Neural progenitor cell (in vitro differentiated cells): ENCODE results near the gene METTL21A. TPM values are rescaled to one million over a fixed set of nuclear protein-coding genes. Genes with fewer than 3 reads are reported as not detected.

Experiments used
- DNase-seq: peaks from one replicate; pipeline ENCODE4 v3.0.0-alpha.2; 2016; ENCODE audit warnings: low spot score
- H2AFZ ChIP-seq: fragments of 200-600 bp; sonication (generic); replicated peaks from 2 replicates; pipeline ENCODE4 v1.6.1; 2016; ENCODE audit warnings: antibody characterized with exemption
- H3F3A ChIP-seq: fragments of 200-600 bp; sonication (generic); 2 replicates; pipeline ENCODE4 v1.6.1; 2016; ENCODE audit warnings: antibody characterized with exemption, low read depth
- H3K27ac ChIP-seq: fragments of 200-600 bp; sonication (generic); 2 replicates; pipeline ENCODE4 v1.5.1; 2016; ENCODE audit warnings: mild to moderate bottlenecking
- H3K27me3 ChIP-seq: fragments of 200-600 bp; sonication (generic); 2 replicates; pipeline ENCODE4 v1.6.1; 2016; ENCODE audit warnings: mild to moderate bottlenecking, moderate library complexity
- H3K36me3 ChIP-seq: fragments of 200-600 bp; sonication (generic); 2 replicates; pipeline ENCODE4 v1.5.1; 2016
- H3K4me1 ChIP-seq: fragments of 200-600 bp; sonication (generic); 2 replicates; pipeline ENCODE4 v1.6.1; 2016; ENCODE audit warnings: mixed run types
- H3K4me2 ChIP-seq: fragments of 200-600 bp; sonication (generic); 2 replicates; pipeline ENCODE4 v1.6.1; 2016
- H3K4me3 ChIP-seq: fragments of 200-600 bp; sonication (generic); 2 replicates; pipeline ENCODE4 v1.5.1; 2016
- H3K79me2 ChIP-seq: fragments of 200-600 bp; sonication (generic); 2 replicates; pipeline ENCODE4 v1.6.1; 2016; ENCODE audit warnings: low read depth
- H3K9ac ChIP-seq: fragments of 200-600 bp; sonication (generic); 2 replicates; pipeline ENCODE4 v1.6.1; 2016
- H3K9me3 ChIP-seq: fragments of 200-600 bp; sonication (generic); 2 replicates; pipeline ENCODE4 v1.5.1; 2016; ENCODE audit warnings: low read depth
- H4K20me1 ChIP-seq: fragments of 200-600 bp; sonication (generic); 2 replicates; pipeline ENCODE4 v1.6.1; 2016; ENCODE audit warnings: low read depth
- H3K27ac Mint-ChIP-seq: 3 replicates; pipeline ENCODE4 v1.8.0; 2021; ENCODE audit warnings: mixed read lengths
- H3K27me3 Mint-ChIP-seq: 2 replicates; pipeline ENCODE4 v1.8.0; 2022; ENCODE audit warnings: low read depth, mild to moderate bottlenecking, inconsistent platforms, moderate library complexity, mixed read lengths; ENCODE audit not compliant: insufficient read depth
- H3K36me3 Mint-ChIP-seq: 3 replicates; pipeline ENCODE4 v1.8.0; 2021; ENCODE audit warnings: mixed read lengths
- H3K4me1 Mint-ChIP-seq: 3 replicates; pipeline ENCODE4 v1.8.0; 2021; ENCODE audit warnings: mixed read lengths
- H3K4me3 Mint-ChIP-seq: 3 replicates; pipeline ENCODE4 v1.8.0; 2021; ENCODE audit warnings: mild to moderate bottlenecking, moderate library complexity, mixed read lengths
- H3K9me3 Mint-ChIP-seq: 3 replicates; pipeline ENCODE4 v1.8.0; 2020; ENCODE audit warnings: mixed read lengths
- EZH2 ChIP-seq: fragments of 200-600 bp; sonication (generic); IDR thresholded peaks from 2 replicates; pipeline ENCODE4 v1.6.1; 2017; ENCODE audit warnings: antibody characterized with exemption, mild to moderate bottlenecking, moderate library complexity
- EZH2phosphoT487 ChIP-seq: fragments of 200-600 bp; sonication (generic); IDR thresholded peaks from 2 replicates; pipeline ENCODE4 v1.6.1; 2017; ENCODE audit warnings: antibody characterized with exemption
- total RNA-seq: library from RNA; depleted of rRNA; stranded (reverse); fragments of >200 nt; gene quantifications from 2 replicates; pipeline ENCODE4 v1.2.3, GENCODE V29; 2015; ENCODE audit warnings: low replicate concordance
- TF ChIP-seq, protein P1 (sequence below): fragments of 200-600 bp; sonication (generic); IDR thresholded peaks from 2 replicates; pipeline ENCODE4 v1.5.1; 2017; ENCODE audit warnings: antibody characterized with exemption, mild to moderate bottlenecking

Gene METTL21A
- total RNA-seq, 1 donor from 2014 or later: 65.2 TPM

GRCh38 chr2:207662203-207662602 lies 37.0 kb upstream of the METTL21A start:
- Histone ChIP-seq H3F3A (no peaks in the 10 kb centered on the region), H3K27ac (no peak overlapping the region), H4K20me1 (no peaks in the 10 kb centered on the region), H2AFZ (no peak overlapping the region), H3K27me3 (no peaks in the 10 kb centered on the region), H3K4me1 (no peaks in the 10 kb centered on the region), H3K4me2 (no peak overlapping the region), H3K79me2 (no peaks in the 10 kb centered on the region), H3K9ac (no peak overlapping the region), H3K36me3 (no peaks in the 10 kb centered on the region), H3K9me3 (no peaks in the 10 kb centered on the region), H3K4me3 (no peak overlapping the region)
- no peaks in the 10 kb centered on the region for H3K27me3 Mint-ChIP-seq
- no peaks in the 10 kb centered on the region for H3K9me3 Mint-ChIP-seq
- H3K27ac Mint-ChIP-seq: peak overlapping the region; percentile 79
- H3K4me3 Mint-ChIP-seq: no peak overlapping the region
- no peak for TF ChIP-seq EZH2
- TF ChIP-seq, protein P1, sequence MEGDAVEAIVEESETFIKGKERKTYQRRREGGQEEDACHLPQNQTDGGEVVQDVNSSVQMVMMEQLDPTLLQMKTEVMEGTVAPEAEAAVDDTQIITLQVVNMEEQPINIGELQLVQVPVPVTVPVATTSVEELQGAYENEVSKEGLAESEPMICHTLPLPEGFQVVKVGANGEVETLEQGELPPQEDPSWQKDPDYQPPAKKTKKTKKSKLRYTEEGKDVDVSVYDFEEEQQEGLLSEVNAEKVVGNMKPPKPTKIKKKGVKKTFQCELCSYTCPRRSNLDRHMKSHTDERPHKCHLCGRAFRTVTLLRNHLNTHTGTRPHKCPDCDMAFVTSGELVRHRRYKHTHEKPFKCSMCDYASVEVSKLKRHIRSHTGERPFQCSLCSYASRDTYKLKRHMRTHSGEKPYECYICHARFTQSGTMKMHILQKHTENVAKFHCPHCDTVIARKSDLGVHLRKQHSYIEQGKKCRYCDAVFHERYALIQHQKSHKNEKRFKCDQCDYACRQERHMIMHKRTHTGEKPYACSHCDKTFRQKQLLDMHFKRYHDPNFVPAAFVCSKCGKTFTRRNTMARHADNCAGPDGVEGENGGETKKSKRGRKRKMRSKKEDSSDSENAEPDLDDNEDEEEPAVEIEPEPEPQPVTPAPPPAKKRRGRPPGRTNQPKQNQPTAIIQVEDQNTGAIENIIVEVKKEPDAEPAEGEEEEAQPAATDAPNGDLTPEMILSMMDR: no peak
- no peak for TF ChIP-seq EZH2phosphoT487
- H3K36me3 Mint-ChIP-seq: no peaks in the 10 kb centered on the region
- H3K4me1 Mint-ChIP-seq: peaks cover 12% of the 10 kb centered on the region
- DNase-seq: no peak

DNA sequence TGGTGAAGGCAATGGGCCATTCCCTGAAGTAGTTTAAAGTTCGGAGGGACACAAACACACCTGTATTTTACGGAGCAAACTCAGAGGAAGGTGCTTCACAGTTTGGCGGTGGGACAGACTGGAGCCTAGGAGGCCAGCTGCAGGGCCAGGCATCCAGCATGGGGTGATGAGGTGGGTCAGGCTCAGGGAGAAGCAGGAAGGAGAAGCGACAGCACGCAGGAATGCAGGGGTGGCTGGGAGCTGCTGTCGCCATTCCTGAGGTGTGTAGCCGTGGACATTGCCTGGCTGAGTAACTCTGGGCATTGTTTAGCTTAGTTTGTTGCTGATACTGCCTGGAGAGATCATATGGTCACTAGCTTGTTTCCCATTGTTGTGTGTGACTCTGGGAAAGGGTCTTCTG lies 35.8 kb upstream of the METTL21A start:
- Histone ChIP-seq H3K9me3 (no peaks in the 10 kb centered on the region), H3K9ac (no peak overlapping the region), H4K20me1 (no peaks in the 10 kb centered on the region), H3K27ac (no peak overlapping the region), H2AFZ (peak overlapping the region; percentile 90), H3K79me2 (no peaks in the 10 kb centered on the region), H3K4me1 (no peaks in the 10 kb centered on the region), H3F3A (no peaks in the 10 kb centered on the region), H3K36me3 (no peaks in the 10 kb centered on the region), H3K4me3 (no peak overlapping the region), H3K4me2 (no peak overlapping the region), H3K27me3 (no peaks in the 10 kb centered on the region)
- Mint-ChIP-seq H3K27me3 (peaks cover under 1% of the 10 kb centered on the region), H3K36me3 (no peaks in the 10 kb centered on the region), H3K27ac (peak overlapping the region; percentile 57), H3K4me3 (no peak overlapping the region), H3K4me1 (peaks cover 12% of the 10 kb centered on the region), H3K9me3 (no peaks in the 10 kb centered on the region)
- no peak for DNase-seq
- TF ChIP-seq, protein P1: no peak
- TF ChIP-seq EZH2: no peak
- no peak for TF ChIP-seq EZH2phosphoT487

DNA sequence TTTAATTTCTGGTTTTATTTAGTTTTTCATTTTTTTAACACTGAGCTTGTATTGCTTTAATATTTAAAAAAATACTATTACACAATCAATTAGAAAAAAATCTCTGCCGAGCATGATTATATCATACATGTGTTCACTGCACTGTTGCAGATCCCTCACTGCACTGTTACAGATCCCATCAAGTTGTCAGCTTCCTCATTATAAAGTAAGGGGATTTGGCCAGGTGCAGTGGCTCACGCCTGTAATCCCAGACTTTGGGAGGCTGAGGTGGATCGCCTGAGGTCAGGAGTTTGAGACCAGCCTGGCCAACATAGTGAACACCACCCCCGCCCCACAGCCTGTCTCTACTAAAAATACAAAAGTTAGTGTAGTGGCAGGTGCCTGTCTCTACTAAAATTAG lies 33.0 kb upstream of the METTL21A start:
- TF ChIP-seq EZH2phosphoT487 (no peak), EZH2 (no peak)
- TF ChIP-seq, protein P1: no peak
- Histone ChIP-seq H3F3A (no peaks in the 10 kb centered on the region), H3K36me3 (no peaks in the 10 kb centered on the region), H3K27ac (no peak overlapping the region), H3K79me2 (no peaks in the 10 kb centered on the region), H4K20me1 (no peaks in the 10 kb centered on the region), H3K9ac (no peak overlapping the region), H3K4me2 (no peak overlapping the region), H3K27me3 (no peaks in the 10 kb centered on the region), H3K4me3 (no peak overlapping the region), H3K4me1 (no peaks in the 10 kb centered on the region), H2AFZ (no peak overlapping the region), H3K9me3 (no peaks in the 10 kb centered on the region)
- no peak overlapping the region for H3K27ac Mint-ChIP-seq
- no peak for DNase-seq
- H3K4me3 Mint-ChIP-seq: no peak overlapping the region
- H3K36me3 Mint-ChIP-seq: no peaks in the 10 kb centered on the region
- H3K27me3 Mint-ChIP-seq: peaks cover 2% of the 10 kb centered on the region
- H3K9me3 Mint-ChIP-seq: no peaks in the 10 kb centered on the region
- peaks cover 7% of the 10 kb centered on the region for H3K4me1 Mint-ChIP-seq
